C4-2B (cell line): ENCODE results near the gene LMO7.

Source experiments
- ZFX ChIP-seq: fragments of 450-650 bp; IDR thresholded peaks from 2 replicates; pipeline ENCODE4 v1.6.1; 2017
- TF ChIP-seq, protein P1 (sequence below): fragments of 450-650 bp; conservative IDR thresholded peaks from 2 replicates; pipeline ENCODE4 v1.5.1; 2017; ENCODE audit warnings: mild to moderate bottlenecking

DNA sequence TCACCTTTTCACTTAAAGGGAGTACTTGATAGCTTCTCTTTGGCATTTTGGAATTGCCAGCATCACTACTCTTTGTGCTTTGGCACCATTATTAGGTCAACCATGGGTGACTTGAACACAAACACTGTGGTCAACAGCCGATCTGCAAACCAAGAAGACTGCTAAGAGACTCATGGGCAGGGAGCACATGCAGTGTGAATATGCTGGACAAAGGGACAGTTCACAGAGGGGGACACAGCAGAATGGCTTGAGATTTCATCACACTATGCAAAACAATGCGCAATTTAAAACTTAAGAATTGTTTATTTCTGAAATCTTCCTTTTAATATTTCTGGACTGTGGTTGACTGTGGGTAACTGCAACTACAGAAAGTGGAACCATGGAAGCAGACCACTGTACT, 64.4 kb downstream of the LMO7 start:
- TF ChIP-seq, protein P1, sequence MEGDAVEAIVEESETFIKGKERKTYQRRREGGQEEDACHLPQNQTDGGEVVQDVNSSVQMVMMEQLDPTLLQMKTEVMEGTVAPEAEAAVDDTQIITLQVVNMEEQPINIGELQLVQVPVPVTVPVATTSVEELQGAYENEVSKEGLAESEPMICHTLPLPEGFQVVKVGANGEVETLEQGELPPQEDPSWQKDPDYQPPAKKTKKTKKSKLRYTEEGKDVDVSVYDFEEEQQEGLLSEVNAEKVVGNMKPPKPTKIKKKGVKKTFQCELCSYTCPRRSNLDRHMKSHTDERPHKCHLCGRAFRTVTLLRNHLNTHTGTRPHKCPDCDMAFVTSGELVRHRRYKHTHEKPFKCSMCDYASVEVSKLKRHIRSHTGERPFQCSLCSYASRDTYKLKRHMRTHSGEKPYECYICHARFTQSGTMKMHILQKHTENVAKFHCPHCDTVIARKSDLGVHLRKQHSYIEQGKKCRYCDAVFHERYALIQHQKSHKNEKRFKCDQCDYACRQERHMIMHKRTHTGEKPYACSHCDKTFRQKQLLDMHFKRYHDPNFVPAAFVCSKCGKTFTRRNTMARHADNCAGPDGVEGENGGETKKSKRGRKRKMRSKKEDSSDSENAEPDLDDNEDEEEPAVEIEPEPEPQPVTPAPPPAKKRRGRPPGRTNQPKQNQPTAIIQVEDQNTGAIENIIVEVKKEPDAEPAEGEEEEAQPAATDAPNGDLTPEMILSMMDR, result no peak
- no peak for TF ChIP-seq ZFX
